Liver (tissue), 2 donors: ENCODE measurements around the gene RIMBP2.

Source experiments
- CTCF ChIP-seq: fragments of 150-350 bp; IDR thresholded peaks from 2 replicates; pipeline ENCODE4 v1.5.1; 2017; ENCODE audit warnings: improper control_type of control experiment, low read depth, low read length; ENCODE audit not compliant: missing input control
- FOXA2 ChIP-seq: IDR thresholded peaks from 2 replicates; pipeline ENCODE4 v1.6.1; 2016; ENCODE audit warnings: antibody characterized with exemption
- REST ChIP-seq: IDR thresholded peaks from 2 replicates; pipeline ENCODE4 v1.6.1; 2016; ENCODE audit warnings: antibody characterized with exemption, mild to moderate bottlenecking
- donor health status: healthy.

DNA sequence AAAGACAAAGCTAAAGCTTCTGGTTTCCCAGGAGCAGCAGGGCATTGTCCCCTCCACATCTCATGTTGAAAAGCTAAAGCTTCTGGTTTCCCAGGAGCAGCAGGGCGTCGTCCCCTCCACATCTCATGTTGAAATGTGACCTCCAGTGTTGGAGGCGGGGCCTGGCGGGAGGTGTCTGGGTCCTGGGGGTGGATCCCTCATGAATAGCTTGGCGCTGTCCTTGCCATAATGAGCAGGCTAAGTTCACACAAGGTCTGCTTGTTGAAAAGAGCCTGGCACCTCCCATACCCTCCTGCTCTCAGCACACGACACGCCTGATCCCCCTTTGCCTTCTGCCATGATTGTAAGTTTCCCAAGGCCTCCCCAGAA is 254.7 kb downstream of the RIMBP2 start:
- TF ChIP-seq REST (no peak), CTCF (no peak), FOXA2 (no peak)
